HK-2 (cell line): ENCODE results near the gene CMTM3.
A peak's percentile ranks its signal among the peaks of the same experiment; 100 is the strongest.

ENCODE experiments used
- DNase-seq: peaks from one replicate; pipeline ENCODE4 v3.0.0-alpha.2; 2018; ENCODE audit not compliant: unreplicated experiment

Gene CMTM3

DNA sequence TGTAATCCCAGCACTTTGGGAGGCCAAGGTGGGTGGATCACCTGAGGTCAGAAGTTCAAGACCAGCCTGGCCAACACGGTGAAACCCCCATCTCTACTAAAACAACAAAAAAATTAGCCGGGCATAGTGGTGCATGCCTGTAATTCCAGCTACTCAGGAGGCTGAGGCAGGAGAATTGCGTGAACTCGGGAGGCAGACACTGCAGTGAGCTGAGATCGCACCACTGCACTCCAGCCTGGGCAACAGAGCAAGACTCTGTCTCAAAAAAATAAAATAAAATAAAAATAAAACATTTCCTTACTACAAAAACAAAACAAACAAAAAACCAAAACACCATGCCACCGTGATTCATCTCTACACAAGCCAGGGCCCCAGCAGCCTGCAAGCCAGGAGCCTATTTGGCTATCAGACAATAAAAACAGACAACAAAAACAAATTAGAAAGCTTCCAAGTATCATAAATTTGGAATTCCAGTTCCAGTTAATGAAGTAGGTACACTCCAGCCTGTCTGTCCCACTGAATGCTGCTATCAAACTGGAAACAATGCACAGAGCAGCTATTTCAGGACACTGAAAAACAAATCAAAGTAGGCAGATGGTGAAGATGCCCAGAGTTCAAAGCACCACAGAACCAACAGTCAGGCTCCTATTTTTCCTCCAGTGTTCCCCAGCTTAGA lies 57.3 kb downstream of the CMTM3 start:
- DNase-seq, result peak; percentile 26

- DNase-seq, result no peak
These were observed 58.1 kb downstream of the CMTM3 start for GRCh38 chr16:66662445-66663194.
